Activated CD8-positive, alpha-beta memory T cell treated with anti-CD3 and anti-CD28 coated beads, Interleukin-2, amount 50 U/mL, for 48 hours (primary cell): ENCODE measurements around the gene TMEM174.

ENCODE experiments used
- DNase-seq: peaks from one replicate; pipeline ENCODE4 v3.0.0-alpha.2; 2020

TMEM174 gene, protein sequence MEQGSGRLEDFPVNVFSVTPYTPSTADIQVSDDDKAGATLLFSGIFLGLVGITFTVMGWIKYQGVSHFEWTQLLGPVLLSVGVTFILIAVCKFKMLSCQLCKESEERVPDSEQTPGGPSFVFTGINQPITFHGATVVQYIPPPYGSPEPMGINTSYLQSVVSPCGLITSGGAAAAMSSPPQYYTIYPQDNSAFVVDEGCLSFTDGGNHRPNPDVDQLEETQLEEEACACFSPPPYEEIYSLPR

DNA sequence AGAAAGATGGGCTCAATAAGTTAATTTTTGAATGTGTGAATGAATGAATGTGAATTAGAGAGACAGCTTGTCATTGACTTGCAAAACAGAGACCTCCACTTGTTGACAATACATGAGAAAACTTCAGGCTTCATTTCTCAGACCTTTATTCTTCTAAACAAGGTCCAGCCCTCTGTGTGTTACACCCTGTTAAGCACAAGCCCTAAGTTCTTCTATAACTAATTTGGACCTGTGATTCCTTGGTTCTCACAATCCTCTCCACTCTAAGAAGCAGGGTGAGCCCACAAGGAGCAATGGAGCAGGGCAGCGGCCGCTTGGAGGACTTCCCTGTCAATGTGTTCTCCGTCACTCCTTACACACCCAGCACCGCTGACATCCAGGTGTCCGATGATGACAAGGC is at the start of gene TMEM174:
TMEM174 (plus strand) TSS at position 243 of the 400 bp plus-strand sequence; CDS start at position 294, 51 bp downstream.
- DNase-seq: no peak

DNA sequence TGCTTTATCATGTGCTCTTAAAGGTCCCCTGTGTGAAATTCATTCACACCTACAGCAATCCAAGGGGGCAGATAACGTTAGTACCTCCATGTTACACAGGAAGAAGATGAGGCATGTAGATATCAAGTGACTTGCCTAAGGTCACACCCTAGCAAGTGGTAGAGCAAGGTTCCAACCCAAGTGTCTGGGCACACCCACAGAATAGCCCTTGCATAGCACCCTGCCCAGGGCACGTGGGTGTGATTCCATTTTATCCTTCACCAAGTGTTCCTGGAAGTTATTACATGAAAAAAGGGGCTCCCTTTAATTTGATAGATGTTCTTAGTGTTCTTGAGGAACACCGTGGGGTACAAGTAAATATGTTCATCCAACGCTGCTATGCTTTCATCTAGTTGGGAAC is 47.7 kb upstream of the TMEM174 start:
- DNase-seq: no peak

DNA sequence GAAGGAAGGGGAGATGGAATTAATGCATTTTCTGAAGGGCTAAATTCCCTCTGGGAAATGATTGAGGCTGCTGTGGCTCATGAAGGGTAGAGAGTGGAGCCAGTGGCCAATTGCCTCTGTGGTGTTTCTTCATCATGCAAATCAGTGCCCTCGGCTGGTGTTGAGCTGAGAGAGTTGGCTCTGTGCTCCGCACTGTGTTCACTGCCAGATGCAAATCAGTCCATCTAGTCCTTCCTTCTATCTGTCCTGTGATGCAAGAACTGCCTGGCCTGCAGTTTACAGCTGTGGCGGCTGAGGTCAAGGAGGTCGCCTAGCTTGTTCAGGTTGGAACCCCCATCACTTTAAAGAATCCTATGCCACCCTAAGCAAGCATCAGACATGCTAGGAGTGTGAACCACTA is 46.6 kb upstream of the TMEM174 start:
- no peak for DNase-seq

DNA sequence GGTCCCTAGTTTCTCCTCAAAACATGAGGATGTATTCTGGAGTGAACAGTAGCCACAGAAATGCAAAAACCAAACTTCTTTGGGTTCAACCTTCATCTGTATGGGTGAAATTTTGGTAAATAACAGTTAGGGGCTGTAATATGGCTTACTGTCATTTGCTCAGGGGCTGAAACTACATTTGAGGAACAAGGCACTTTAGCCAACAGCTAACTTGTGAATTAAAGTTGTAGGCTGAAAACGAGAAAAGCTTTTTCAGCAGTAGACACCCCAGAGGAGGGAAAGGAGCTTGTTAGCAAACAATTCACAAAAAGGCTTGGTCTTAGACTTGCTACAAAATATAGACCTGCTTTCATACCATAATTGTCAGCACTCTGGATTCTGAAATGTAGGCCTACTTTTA is 46.0 kb upstream of the TMEM174 start:
- no peak for DNase-seq

DNA sequence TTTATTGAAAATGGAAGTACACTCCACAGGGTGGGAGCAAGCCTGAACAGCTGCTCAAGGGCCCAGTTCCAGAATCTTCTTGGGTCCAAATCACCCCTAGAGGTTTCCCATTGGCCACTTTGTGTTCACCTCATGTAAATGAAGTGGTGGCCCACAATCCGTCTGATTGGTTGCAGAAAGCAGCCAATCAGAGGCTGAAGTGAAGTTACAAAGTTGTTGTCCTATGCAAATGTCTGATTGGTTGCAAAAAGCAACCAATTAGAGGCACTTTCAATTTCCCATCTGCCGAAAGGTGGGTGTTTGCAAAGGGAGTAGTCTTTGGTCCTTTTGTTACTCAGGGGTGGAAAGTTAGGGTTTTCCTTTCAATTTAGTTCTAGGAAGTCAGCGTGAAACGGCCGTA is 43.9 kb upstream of the TMEM174 start:
- DNase-seq: no peak

DNA sequence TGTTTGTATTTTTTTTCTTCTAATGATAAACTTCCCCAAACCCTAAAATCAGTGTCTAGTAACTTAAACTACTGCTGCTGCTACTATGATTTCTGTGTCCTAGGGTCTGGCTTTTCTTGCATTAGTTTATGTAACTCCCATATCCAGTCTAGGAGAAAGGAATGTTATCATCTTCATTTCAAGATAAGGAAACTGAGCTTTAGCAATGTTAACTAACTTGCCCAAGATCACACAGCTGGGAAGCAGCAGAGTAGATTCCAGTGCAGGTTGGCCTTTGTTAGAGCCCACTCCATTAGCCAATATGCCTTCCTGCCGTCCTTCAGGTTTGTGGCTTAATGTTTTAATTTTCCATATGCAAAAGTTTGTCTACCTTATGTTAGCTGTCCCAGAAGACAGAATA is 42.2 kb upstream of the TMEM174 start:
- no peak for DNase-seq

DNA sequence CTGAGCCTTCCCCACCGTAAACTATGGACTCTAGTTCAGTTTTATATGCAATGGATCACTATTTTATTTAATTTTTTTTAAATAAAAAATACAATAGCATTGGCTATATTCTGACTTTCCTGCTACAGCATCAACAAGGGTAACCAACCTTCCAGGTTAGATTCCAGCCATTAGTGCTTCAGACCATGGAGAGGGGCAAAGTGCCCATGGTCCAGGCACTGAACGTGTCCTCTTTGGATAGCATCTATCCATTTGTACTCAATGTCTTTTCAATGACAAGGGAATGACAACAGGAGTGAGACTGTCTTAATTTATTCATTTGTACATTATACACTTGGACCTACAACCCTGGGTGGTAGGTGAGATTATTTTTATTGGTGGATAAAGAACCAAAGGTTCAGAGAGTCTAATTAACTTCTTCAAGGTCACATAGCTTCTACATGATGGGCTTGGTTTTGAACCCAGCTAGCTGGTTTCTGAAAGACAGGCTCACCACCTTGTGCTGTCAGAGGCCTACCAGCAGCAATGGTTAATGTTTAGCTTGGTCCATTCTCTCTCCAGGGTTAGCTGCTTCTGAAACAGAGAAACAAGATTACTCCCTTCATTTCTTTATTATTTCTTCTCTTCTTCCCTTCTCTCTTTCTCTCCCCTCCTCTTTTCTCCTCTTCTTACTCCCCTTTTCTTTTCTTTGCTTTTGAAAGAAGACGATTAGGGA is 41.1 kb upstream of the TMEM174 start:
- DNase-seq: no peak

DNA sequence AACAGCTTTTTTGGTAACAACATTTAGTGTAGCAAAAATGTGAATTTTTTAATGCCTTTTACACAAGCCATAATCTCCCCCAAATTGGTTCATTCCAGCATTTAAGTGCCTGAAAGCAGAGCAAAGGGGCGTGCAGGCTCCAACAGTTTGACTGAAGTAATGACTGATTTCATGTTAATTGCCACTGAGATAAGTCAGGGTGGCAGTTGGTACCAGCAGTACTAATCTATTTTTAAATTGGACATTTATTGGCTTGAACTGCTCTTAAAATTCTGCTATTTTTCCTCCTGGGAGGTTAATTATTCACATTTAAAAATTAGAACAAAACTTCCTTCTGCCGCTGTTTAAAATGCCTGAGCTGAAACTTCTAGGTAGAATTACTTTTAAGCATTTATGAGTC is 40.2 kb upstream of the TMEM174 start:
- DNase-seq: no peak

DNA sequence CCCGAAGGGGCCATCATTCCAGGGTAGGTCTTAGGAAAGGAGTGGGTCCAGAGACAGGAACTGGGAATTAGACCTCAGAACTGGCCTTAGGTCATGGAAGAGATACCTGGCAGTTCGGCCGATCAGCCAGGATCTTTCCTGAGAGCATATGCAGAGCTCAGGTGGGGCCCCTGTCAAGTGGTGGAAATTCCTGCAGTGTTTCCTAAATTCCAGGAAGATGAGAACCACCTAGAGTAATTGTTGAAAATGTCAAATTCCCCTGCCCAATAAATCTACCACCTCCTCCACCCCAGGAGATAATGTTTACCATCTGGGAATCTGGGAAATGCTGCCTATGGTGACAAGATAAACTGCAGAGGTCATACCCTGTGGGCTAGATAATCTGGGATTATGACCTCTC is 38.0 kb upstream of the TMEM174 start:
- no peak for DNase-seq

DNA sequence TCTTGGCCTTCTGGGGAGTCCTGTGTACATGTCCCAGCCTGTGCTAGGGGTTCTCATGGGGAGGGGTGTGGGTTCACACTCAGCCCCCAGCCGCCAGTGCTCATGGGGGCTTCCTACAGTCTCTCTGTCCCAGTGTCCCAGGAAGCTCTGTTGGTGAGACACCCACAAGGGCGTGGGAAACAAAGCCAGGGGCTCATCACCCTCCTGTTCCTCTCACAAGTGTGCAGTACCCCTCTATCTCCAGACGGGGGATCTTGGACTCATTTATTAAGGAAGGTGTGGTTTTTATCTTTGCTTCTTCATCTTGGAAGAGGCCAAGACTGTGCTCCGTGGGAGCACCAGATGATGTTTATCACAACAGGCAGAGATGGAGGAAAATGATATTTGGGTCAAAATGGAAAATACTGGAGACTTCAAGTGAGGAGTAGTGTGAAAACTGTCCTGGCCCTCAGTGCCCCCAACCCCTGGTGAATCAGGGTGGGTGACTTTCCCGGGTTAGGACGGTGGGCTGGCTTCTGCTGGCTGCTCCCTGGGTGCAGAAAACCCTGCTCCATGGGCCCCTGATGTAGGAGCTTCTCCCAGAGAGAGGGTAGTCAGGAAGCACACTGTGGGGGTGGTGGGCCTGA is 37.5 kb upstream of the TMEM174 start:
- no peak for DNase-seq

DNA sequence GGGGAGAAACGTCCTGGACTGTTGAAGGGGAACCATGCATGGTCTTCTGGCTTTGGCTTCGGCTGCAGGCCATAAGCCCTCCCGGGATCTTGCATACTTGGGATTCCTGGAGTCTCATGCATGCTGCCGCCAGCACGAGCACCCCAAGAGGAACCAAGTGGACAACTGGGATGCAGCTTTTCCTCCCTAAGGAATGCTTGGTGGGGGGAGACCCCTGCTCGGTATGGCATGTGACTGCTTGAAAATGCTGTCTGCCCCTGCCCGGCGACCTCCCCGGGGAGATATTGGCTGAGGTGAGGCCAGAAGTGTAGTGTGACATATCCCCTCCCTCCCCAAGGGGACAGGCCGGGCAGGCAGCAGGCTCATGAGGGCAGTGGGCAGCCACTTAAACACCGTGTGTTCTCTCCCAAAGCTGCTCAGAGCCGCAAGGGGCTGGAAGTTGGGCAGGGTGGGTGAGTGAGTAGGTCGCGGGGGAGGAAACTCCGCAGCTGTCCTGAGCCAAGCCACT is 36.9 kb upstream of the TMEM174 start:
- DNase-seq: no peak

DNA sequence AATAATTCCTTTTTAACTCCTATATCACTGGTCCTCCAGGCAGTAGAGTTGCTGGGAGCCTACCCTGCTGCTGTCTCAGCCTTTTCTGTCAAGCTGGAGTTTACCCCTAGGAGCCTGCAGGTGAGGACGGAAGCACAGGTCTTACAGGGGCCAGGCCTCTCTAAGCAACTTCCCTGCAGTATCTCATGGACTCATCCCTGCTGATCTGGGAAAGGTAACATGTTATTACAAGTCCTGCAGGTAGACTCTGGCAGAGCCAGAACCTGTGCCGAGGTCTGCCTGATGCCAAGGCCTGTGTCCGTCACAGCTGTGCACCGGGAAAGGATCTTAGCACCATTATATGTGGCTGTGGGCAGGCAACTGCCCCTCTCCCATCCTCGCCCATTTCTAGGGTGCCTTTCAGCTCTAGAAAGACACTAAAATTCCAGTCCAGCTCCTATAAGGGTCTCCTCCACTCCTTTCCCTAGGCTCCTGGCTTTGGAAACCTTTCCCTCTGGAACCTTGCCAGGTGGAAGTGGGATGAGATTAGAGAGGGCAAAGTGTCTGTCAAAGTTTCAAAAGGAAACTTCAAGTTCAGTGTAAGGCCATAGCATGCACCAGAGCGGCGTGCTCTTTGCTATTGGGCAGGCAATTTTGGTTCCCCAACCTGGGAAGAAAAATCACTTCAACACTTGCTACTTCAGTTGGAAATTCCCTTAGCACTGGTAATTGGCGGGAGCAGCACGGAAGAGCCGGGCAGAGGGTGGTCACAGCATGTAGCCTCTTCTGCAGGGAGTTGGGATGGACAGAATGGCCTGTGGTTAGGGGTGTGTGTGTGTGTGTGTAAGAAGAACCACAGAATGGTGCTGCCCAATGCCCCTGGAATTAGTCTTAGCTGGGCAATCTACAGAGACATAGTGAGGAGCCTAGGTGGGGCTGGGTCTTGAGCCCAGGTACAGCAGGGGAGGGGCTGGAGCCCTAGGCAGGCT is 35.1 kb upstream of the TMEM174 start:
- no peak for DNase-seq

DNA sequence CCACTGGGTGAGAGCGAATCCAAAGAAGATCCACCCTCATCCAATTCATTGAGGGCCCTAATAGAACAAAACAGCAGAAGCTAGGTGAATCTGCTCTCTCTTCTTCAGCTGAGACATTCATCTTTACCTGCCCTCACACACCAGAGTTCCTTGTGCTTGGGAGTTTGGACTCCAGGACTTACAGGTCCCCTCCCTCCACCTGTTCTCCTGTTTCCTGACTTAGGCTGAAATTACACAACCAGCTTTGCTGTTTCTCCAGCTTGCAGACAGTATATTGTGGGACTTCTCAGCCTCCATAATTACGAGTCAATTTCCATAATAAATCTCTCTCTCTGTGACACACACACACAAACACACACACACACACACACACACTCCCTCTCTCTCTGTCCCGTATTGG is 33.5 kb upstream of the TMEM174 start:
- no peak for DNase-seq

DNA sequence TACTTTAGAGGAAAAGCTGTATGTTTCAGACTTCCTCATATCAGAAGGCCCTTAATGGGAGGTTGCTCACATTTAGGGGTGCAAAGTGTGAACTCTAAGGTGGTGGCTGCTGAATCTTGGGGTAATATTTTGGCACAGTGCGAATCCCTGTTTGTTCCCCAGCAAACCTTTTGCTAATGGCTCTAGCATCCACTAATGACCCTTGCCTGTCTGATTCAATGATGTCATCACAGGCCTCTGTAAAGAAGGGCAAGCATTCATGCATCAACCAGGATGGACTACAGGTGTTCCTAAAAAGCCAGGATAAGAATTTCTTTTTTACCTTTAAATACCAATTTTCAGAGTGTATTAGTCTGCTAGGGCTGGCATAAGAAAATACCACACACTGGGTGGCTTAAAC is 32.2 kb upstream of the TMEM174 start:
- DNase-seq: no peak

DNA sequence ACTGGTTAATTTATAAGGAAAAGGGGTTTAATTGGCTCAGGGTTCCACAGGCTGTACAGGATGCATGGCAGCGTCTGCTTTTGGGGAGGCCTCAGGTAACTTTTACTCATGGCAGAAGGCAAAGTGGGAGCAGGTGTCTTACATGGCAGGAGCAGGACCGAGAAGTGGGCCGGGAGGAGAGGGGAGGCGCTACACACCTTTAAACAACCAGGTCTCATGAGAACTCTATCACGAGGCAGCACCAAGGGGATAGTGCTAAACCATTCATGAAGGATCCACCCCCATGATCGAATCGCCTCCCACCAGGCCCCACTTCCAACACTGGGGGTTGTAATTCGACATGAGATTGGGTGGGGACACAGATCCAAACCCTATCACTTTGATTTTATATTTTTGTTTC is 31.0 kb upstream of the TMEM174 start:
- no peak for DNase-seq

DNA sequence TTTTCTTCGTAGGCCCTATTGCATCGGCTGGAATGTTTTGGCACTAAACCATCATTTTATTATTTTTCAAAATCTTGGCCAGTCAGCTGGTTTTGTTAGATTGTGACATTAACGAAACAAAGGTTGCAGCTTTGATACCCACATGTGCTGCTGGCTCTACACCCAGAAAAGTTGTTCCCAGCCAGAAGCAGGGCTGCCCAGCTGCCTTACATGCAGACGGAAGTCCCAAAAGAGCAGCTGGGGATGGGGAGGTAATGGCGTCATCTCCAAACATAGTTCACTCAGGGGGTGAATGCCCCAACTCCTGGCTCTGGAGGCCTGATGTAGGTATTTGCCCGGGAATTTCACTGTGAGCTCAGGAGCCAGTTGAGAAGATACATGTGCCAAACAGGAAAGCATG is 29.3 kb upstream of the TMEM174 start:
- DNase-seq: no peak

DNA sequence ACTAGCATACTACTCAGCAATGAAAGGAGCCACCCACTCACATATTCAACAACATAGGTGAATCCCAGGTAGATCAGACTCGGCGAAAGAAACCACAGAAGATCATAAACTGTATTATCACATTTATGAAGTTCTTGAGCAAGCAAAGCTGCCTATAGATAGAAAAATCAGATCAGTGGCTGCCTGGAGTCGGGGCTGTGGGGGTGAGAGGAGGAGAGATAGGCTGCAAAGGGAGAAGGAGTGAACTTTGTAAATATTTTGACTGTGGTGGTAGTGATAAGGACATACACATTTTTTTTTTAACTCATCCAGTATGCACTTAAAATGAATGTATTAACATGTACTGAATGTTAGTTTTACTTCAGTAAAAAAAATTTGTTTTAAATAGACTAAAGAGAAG is 23.5 kb upstream of the TMEM174 start:
- no peak for DNase-seq

DNA sequence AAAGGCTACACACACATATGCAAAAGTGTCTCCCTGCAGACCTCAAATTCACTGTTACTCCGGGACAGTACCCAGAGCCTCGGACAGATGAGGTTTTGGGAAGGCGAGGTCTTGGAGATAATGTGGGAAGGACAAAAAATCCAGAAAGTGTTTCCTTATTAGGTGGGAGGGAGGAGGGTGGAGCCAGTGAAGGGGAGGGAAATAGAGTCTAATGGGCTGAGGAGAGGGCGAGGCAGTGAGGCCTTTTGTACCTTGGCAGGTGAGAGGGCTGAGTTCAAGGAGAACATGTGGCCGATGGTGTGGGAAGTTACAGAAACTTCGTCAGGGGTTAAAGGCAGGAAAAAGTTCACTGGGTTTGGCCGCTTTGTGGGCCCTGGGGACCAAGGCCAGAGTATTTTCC is 22.1 kb upstream of the TMEM174 start:
- no peak for DNase-seq

DNA sequence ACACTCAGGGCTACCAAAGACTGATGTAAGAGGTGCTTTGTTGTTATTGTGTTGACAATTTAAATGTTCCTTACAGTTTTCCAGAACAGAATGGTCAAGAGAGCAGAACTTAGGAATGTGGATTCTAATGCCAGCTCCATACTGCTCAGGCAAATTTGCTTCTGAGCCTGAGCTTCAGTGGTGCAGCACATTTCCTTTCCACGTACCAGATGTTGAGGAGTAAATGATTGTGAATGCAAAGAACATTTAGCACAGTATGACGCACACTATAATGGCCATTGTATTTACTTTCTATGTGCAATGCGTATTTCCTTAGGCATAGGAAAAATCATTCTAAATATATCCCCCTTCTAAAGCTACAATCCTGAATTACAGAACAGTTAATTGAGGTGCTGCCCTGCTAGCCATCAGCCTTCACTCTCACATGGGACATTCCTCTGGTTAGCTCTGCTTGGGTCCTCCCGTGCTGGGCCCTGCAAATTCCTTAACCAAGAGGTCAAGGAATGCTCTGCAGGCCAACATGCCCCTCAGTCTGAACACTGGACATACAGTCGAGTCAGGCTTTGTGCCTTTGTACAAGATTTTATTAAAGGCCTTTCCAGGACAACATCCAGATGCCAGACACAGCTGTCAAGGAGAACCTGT is 21.1 kb upstream of the TMEM174 start:
- DNase-seq: no peak

DNA sequence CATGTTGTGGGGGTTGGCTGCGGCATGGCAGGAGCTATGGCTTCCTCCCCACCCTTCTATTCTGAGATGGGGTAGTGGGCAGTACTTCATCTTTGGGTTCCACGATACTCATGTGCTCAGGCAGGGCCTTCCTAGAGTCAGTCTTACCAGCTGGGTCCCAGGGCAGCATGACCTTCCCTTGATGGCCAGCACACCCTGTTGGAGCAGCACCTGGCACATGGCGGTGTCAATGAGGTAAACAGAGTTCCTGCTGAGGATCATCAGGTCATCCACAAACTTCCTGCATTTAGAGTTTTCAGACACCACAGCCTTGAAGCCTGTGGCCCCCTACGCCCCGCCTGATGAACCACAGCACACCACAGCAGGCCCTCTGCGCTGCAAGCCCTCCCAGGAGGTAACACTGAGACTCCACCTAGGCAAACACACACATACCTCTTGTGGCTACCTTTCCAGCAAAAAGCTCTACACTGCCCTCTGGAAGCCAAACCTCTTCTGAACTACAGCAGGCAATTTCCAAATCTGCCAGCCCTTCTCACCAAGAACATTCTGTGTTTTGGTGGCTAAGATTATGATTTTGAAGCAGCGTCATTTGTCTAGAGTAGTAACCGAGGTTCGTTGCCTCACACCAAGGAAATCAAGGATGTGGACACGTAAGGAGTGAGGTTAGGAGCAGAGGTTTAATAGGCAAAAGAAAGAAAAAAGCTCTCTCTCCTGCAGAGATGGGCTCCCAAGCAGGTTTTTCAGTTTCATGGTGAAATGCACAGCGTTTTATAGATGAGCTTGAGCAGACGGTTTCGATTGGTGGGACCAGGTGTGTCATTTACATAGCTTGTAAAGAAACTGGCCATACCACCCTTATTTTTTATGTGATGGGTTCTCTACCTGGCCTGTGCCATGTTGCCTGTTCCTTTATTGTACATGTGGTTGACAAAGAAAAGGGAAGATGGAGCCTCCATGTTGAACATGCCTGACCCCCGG is 20.3 kb upstream of the TMEM174 start:
- DNase-seq: no peak

DNA sequence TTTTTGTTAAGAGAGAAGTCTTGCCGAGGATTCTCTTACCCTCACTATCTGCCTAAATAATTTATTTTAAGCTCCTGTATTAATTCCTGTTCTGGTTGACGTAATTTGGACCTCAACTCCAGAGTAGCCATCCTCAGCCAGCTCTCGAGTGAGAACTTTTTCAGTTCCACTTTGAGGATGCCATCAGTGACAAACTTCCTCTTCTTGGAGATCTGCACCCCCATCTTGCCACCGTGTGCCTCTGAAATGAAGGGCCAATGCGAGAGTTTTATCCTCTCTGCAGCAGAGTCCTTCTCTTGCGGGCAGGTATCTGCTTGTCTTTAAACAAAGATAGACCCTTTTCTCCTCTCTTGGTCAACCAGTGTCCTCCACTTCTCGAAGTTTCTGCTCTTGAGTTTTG is 19.5 kb upstream of the TMEM174 start:
- no peak for DNase-seq
